Right atrium auricular region (tissue), 2 donors: ENCODE results near the gene NCF2. TPM values are rescaled to one million over a fixed set of nuclear protein-coding genes. Genes with fewer than 3 reads are reported as not detected.

Source experiments
- DNase-seq: peaks from one replicate; pipeline ENCODE4 v3.0.0-alpha.2; 2019; ENCODE audit warnings: low spot score
- H3K27ac ChIP-seq, 2 donors: fragments of 200-600 bp; sonication (generic); 1 replicate in 1 of 2; 2 replicates in 1 of 2; pipeline ENCODE4 v1.5.1; 2016 to 2019
- H3K27me3 ChIP-seq, 2 donors: fragments of 200-600 bp; sonication (generic); one replicate each; pipeline versions ENCODE4 v1.5.1 to v1.6.0; 2017 to 2019
- H3K36me3 ChIP-seq: fragments of 200-600 bp; sonication (generic); one replicate; pipeline ENCODE4 v1.5.1; 2016
- H3K4me1 ChIP-seq, 2 donors: fragments of 200-600 bp; sonication (generic); one replicate each; pipeline versions ENCODE4 v1.5.1 to v1.6.0; 2017 to 2019
- H3K4me3 ChIP-seq, 2 donors: fragments of 200-600 bp; sonication (generic); 1 replicate in 1 of 2; 2 replicates in 1 of 2; pipeline ENCODE4 v1.5.1; 2017 to 2019; ENCODE audit warnings: mild to moderate bottlenecking in 1 of 2, moderate library complexity in 1 of 2
- H3K9me3 ChIP-seq, 2 donors: fragments of 200-600 bp; sonication (generic); one replicate each; pipeline ENCODE4 v1.5.1; 2019
- CTCF ChIP-seq, 2 donors: fragments of 200-600 bp; sonication (generic); IDR thresholded peaks; one replicate each; pipeline ENCODE4 v1.5.1; 2019; ENCODE audit warnings: antibody characterized with exemption in 2 of 2
- total RNA-seq, 2 donors: library from RNA; depleted of rRNA; stranded (reverse); fragments of >200 nt; gene quantifications; one replicate each; pipeline ENCODE4 v1.1.0, GENCODE V29; 2016

The NCF2 gene
- total RNA-seq, 2 donors from 2014 or later = 3.2 to 10.7 TPM

DNA sequence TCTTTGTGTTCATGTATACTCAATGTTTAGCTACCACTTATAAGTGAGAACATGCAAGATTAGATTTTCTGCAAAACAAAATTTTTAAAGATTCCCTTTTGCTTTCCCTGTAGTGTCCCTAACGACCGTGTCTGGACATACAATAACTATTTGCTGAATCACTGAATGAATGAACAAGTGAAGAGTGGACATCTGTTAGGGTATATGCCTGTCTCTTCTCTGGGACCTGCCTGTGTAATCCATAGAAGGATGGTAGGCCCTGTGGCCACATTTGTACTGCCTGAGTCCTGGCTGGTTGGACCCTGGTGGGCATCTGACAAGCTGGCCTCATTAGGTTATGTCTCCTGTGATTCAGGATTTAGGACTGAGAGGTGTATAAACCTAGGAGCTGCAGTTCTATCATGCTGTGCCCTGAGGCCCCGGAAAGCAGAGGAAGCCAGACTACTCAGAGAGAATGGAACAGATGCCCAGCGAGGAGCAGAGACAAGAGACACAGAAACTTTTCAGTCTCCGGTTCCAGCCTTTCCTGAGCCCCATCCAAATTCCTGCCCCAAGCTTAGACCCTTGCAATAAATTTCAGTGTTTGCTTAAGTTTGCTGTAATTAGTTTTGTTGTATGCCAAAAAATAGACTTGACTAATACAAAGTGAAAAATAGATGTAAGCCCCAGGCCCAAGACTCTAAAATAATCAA is 7.5 kb upstream of the NCF2 start:
- TF ChIP-seq CTCF (IDR thresholded peaks at IDR 0.05) = no peak
- H3K9me3 ChIP-seq = no peaks in the 10 kb centered on the region
- DNase-seq = no peak
- no peaks in the 10 kb centered on the region for H3K27me3 ChIP-seq
- peaks cover 0 to 8% of the 10 kb centered on the region in 2 donors for H3K4me1 ChIP-seq
- no peak overlapping the region for H3K27ac ChIP-seq
- no peak overlapping the region for H3K4me3 ChIP-seq
- H3K36me3 ChIP-seq = no peaks in the 10 kb centered on the region

- no peak overlapping the region for H3K27ac ChIP-seq
- no peak overlapping the region for H3K4me3 ChIP-seq
- no peaks in the 10 kb centered on the region for H3K36me3 ChIP-seq
- H3K9me3 ChIP-seq = no peaks in the 10 kb centered on the region
- no peaks in the 10 kb centered on the region for H3K27me3 ChIP-seq
- TF ChIP-seq CTCF (IDR thresholded peaks at IDR 0.05) = no peak
- H3K4me1 ChIP-seq = peaks cover 0 to 8% of the 10 kb centered on the region in 2 donors
- DNase-seq = no peak
These were observed 6.2 kb upstream of the NCF2 start for GRCh38 chr1:183596500-183596899.

GRCh38 chr1:183595537-183595936 is 5.3 kb upstream of the NCF2 start:
- Histone ChIP-seq H3K9me3 (no peaks in the 10 kb centered on the region), H3K4me3 (no peak overlapping the region), H3K4me1 (peaks cover 0 to 6% of the 10 kb centered on the region in 2 donors), H3K27ac (no peak overlapping the region), H3K36me3 (no peaks in the 10 kb centered on the region), H3K27me3 (no peaks in the 10 kb centered on the region)
- no peak for TF ChIP-seq CTCF (IDR thresholded peaks at IDR 0.05)
- DNase-seq = no peak

DNA sequence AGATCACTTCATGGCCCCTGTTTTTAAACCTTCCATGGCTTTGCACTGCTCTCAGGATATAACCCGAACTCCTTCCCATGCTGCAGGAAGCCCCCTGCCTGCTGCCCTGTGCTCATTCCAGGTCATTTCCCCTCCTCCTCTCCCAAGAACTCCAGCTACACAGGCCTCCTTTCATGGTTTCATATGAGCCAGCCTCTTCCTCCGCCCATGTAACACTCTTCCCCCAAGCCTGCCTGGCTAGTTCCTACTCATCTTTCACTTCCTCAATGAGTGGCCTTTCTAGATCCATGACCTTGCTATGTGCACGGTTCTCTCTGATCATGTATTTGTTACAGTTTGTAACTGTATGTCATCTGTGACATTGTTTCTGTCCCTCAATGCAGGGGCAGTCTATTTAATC is 3.1 kb upstream of the NCF2 start:
- Histone ChIP-seq H3K9me3 (no peaks in the 10 kb centered on the region), H3K27me3 (no peaks in the 10 kb centered on the region), H3K4me1 (no peaks in the 10 kb centered on the region), H3K27ac (no peak overlapping the region), H3K36me3 (no peaks in the 10 kb centered on the region), H3K4me3 (no peak overlapping the region)
- TF ChIP-seq CTCF (IDR thresholded peaks at IDR 0.05) = no peak
- DNase-seq = no peak

GRCh38 chr1:183592733-183593132 is 2.5 kb upstream of the NCF2 start:
- TF ChIP-seq CTCF (IDR thresholded peaks at IDR 0.05) = no peak
- H3K4me1 ChIP-seq = no peaks in the 10 kb centered on the region
- no peaks in the 10 kb centered on the region for H3K27me3 ChIP-seq
- no peak overlapping the region for H3K4me3 ChIP-seq
- no peak for DNase-seq
- no peaks in the 10 kb centered on the region for H3K36me3 ChIP-seq
- no peak overlapping the region for H3K27ac ChIP-seq
- no peaks in the 10 kb centered on the region for H3K9me3 ChIP-seq

DNA sequence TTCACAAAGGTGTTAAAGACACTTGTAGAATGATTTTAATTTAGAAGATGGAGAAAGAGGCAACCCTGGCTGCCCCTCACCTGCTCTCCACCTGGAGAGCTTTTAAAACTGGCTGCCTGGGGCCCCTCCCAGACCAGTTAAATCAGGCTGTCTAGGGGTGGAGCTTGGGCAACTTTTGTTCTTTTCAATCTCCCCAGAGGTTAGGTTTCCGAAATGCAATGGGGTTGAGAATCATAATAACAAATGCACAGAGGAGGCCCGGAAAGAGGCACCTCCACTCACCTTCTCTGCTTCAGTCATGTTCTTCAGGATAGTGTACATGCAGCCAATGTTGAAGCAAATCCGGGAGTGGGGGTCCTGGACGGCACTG is 400 bp downstream of the NCF2 start:
- peak overlapping the region; percentile 1 to 29 for H3K27ac ChIP-seq
- no peak for DNase-seq
- no peak for TF ChIP-seq CTCF (IDR thresholded peaks at IDR 0.05)
- H3K9me3 ChIP-seq = no peaks in the 10 kb centered on the region
- peak overlapping the region in 1 of 2 donors; percentile 16 for H3K4me3 ChIP-seq
- no peaks in the 10 kb centered on the region for H3K36me3 ChIP-seq
- H3K4me1 ChIP-seq = no peaks in the 10 kb centered on the region
- H3K27me3 ChIP-seq = no peaks in the 10 kb centered on the region
